WTC11 (cell line): Measurements from ENCODE around the gene COPB2.

Experiments
- ATF3 ChIP-seq: sonication (generic); formaldehyde crosslinking; conservative IDR thresholded peaks from 2 replicates; pipeline ENCODE4 v1.8.1; 2022; ENCODE audit warnings: mild to moderate bottlenecking, missing genetic modification reagents
- NFE2L1 ChIP-seq: sonication (generic); formaldehyde crosslinking; IDR thresholded peaks from 2 replicates; pipeline ENCODE4 v1.8.1; 2023; ENCODE audit warnings: missing genetic modification reagents
- NR2C2 ChIP-seq: sonication (generic); formaldehyde crosslinking; IDR thresholded peaks from 2 replicates; pipeline ENCODE4 v1.8.0; 2022; ENCODE audit warnings: mild to moderate bottlenecking, missing genetic modification reagents
- NR3C1 ChIP-seq: sonication (generic); formaldehyde crosslinking; conservative IDR thresholded peaks from 2 replicates; pipeline ENCODE4 v1.8.1; 2023; ENCODE audit warnings: low read depth, mild to moderate bottlenecking, missing genetic modification reagents
- PRRX2 ChIP-seq: fragments of 250-450 bp; sonication (Bioruptor Pico); IDR thresholded peaks from 2 replicates; pipeline ENCODE4 v1.8.0; 2021; ENCODE audit warnings: mild to moderate bottlenecking
- SMAD3 ChIP-seq: sonication (generic); formaldehyde crosslinking; IDR thresholded peaks from 2 replicates; pipeline ENCODE4 v1.8.0; 2022; ENCODE audit warnings: missing genetic modification reagents, mild to moderate bottlenecking, borderline replicate concordance
- TEAD4 ChIP-seq: sonication (generic); formaldehyde crosslinking; IDR thresholded peaks from 2 replicates; pipeline ENCODE4 v1.8.0; 2022; ENCODE audit warnings: mild to moderate bottlenecking, missing genetic modification reagents
- ZBTB21 ChIP-seq: sonication (generic); formaldehyde crosslinking; IDR thresholded peaks from 2 replicates; pipeline ENCODE4 v1.8.1; 2023; ENCODE audit warnings: mild to moderate bottlenecking, missing genetic modification reagents, borderline replicate concordance
- TF ChIP-seq, protein P1 (sequence below): fragments of 200-600 bp; IDR thresholded peaks from 2 replicates; pipeline ENCODE4 v1.8.0; 2022; ENCODE audit warnings: antibody characterized with exemption
- TF ChIP-seq, protein P2 (sequence below): sonication (generic); formaldehyde crosslinking; IDR thresholded peaks from 2 replicates; pipeline ENCODE4 v1.8.1; 2022; ENCODE audit warnings: low read depth, mild to moderate bottlenecking, moderate library complexity, missing genetic modification reagents, borderline replicate concordance
- TF ChIP-seq, protein P3 (sequence below): fragments of 250-450 bp; sonication (Bioruptor Pico); IDR thresholded peaks from 2 replicates; pipeline ENCODE4 v2.1.2; 2022; ENCODE audit warnings: mild to moderate bottlenecking, moderate library complexity
- TF ChIP-seq, protein P4 (sequence below): sonication (generic); formaldehyde crosslinking; IDR thresholded peaks from 2 replicates; pipeline ENCODE4 v1.8.0; 2023; ENCODE audit warnings: missing genetic modification reagents

GRCh38 chr3:139414608-139415224, 25.3 kb upstream of the COPB2 start:
- TF ChIP-seq, protein P1, sequence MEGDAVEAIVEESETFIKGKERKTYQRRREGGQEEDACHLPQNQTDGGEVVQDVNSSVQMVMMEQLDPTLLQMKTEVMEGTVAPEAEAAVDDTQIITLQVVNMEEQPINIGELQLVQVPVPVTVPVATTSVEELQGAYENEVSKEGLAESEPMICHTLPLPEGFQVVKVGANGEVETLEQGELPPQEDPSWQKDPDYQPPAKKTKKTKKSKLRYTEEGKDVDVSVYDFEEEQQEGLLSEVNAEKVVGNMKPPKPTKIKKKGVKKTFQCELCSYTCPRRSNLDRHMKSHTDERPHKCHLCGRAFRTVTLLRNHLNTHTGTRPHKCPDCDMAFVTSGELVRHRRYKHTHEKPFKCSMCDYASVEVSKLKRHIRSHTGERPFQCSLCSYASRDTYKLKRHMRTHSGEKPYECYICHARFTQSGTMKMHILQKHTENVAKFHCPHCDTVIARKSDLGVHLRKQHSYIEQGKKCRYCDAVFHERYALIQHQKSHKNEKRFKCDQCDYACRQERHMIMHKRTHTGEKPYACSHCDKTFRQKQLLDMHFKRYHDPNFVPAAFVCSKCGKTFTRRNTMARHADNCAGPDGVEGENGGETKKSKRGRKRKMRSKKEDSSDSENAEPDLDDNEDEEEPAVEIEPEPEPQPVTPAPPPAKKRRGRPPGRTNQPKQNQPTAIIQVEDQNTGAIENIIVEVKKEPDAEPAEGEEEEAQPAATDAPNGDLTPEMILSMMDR: no peak
- TF ChIP-seq, protein P2, sequence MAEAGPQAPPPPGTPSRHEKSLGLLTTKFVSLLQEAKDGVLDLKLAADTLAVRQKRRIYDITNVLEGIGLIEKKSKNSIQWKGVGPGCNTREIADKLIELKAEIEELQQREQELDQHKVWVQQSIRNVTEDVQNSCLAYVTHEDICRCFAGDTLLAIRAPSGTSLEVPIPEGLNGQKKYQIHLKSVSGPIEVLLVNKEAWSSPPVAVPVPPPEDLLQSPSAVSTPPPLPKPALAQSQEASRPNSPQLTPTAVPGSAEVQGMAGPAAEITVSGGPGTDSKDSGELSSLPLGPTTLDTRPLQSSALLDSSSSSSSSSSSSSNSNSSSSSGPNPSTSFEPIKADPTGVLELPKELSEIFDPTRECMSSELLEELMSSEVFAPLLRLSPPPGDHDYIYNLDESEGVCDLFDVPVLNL: no peak
- TF ChIP-seq, protein P3, sequence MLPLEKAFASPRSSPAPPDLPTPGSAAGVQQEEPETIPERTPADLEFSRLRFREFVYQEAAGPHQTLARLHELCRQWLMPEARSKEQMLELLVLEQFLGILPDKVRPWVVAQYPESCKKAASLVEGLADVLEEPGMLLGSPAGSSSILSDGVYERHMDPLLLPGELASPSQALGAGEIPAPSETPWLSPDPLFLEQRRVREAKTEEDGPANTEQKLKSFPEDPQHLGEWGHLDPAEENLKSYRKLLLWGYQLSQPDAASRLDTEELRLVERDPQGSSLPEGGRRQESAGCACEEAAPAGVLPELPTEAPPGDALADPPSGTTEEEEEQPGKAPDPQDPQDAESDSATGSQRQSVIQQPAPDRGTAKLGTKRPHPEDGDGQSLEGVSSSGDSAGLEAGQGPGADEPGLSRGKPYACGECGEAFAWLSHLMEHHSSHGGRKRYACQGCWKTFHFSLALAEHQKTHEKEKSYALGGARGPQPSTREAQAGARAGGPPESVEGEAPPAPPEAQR: no peak
- TF ChIP-seq SMAD3: no peak
- no peak for TF ChIP-seq NR2C2
- no peak for TF ChIP-seq TEAD4 (CRISPR knock-in tag)
- no peak for TF ChIP-seq ATF3 (CRISPR knock-in tag)
- TF ChIP-seq ZBTB21 (CRISPR knock-in tag): no peak
- no peak for TF ChIP-seq NFE2L1
- no peak for TF ChIP-seq PRRX2 (CRISPR knock-in tag)
- TF ChIP-seq, protein P4, sequence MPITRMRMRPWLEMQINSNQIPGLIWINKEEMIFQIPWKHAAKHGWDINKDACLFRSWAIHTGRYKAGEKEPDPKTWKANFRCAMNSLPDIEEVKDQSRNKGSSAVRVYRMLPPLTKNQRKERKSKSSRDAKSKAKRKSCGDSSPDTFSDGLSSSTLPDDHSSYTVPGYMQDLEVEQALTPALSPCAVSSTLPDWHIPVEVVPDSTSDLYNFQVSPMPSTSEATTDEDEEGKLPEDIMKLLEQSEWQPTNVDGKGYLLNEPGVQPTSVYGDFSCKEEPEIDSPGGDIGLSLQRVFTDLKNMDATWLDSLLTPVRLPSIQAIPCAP (CRISPR knock-in tag): no peak
- TF ChIP-seq NR3C1 (CRISPR knock-in tag): no peak
